GM19395 (cell line): ENCODE data around the gene DFFA.
"Not testable (repeated sequence)": the region's sequence is repeated elsewhere in the genome, so short reads cannot be mapped to it uniquely, and the experiment has no call there.

Experiments used
- ATAC-seq: cut with Tn5 transposase; IDR thresholded peaks from one replicate; pipeline ENCODE4 v1.9.1; 2021; ENCODE audit warnings: mild to moderate bottlenecking, moderate library complexity; ENCODE audit not compliant: unreplicated experiment

DFFA gene

GRCh38 chr1:10430216-10431069 is 41.9 kb downstream of the DFFA start, which contains the start of gene CENPS:
Gene CENPS, plus strand, starts transcription at chr1:10430433. Its CDS starts 85 bp downstream, at chr1:10430518.
- peak; percentile 81 for ATAC-seq

- ATAC-seq: peak; percentile 9
Measured at GRCh38 chr1:10429868-10430215, 42.5 kb downstream of the DFFA start.

GRCh38 chr1:10428984-10429383 is 43.3 kb downstream of the DFFA start:
- ATAC-seq: no peak

- ATAC-seq: not testable (repeated sequence)
Measured at GRCh38 chr1:10426535-10426848, 45.8 kb downstream of the DFFA start.

DNA sequence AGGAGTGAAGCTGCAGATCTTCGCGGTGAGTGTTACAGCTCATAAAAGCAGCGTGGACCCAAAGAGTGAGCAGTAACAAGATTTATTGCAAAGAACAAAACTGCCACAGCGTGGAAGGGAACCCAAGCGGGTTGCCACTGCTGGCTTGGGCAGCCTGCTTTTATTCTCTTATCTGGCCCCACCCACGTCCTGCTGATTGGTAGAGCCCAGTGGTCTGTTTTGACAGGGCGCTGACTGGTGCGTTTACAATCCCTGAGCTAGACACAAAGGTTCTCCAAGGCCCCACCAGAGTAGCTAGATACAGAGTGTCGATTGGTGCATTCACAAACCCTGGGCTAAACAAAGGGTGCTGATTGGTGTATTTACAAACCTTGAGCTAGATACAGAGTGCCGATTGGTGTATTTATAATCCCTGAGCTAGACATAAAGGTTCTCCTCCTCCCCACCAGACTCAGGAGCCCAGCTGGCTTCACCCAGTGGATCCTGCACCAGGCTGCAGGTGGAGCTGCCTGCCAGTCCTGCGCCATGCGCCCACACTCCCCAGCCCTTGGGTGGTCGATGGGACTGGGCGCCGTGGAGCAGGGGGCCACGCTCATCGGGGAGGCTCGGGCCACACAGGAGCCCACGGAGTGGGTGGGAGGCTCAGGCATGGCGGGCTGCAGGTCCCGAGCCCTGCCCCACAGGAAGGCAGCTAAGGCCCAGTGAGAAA is 46.3 kb downstream of the DFFA start:
- ATAC-seq: not testable (repeated sequence)

- ATAC-seq: no peak
Measured at GRCh38 chr1:10424651-10425050, 47.7 kb downstream of the DFFA start.

DNA sequence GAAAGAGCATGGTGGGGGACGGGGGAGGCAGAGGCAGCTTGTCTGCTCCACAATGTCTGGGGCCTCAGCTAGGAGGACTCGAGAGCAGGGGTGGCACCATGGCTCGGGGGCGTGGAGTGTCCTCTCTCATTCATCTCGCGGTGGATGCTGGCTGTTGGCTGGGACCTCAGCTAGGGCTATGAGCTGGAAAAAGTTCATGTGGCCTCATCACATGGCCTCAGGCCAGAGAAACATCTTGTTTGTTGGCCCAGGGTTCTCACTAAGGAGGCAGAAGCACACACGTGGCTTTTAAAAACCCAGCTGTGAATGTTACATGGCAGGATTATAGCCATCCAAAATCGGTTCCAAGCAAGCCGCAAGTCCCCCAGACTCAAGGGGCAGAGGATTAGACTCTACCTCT is 48.3 kb downstream of the DFFA start:
- no peak for ATAC-seq

DNA sequence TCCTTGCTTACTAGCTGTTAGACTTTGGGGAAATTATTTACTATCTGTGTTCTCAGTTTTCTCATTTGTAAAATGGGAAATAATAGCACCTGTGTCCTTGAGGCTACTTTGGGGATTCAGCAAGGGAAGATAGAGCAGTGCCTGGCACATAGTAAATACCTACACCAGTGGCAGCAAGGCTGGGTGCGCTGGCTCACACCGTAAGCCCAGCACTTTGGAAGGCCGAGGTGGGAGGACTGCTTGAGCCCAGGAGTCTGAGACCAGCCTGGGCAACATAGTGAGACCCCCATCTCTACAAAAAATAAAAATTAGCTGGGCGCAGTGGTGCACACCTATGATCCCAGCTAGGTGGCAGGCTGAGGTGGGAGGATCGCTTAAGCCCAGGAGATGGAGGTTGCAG is 50.7 kb downstream of the DFFA start:
- no peak for ATAC-seq

DNA sequence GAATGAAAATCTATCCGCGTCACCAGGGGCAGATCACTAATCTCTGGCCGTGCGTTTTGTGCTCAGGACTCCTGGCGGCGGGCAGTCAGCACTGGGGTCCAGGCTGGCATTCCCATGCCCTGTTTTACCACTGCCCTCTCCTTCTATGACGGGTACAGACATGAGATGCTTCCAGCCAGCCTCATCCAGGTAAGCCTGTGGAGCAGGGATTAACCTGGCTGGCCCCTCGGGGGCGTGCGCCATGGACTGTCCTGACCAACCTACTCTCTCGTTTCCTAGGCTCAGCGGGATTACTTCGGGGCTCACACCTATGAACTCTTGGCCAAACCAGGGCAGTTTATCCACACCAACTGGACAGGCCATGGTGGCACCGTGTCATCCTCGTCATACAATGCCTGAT is 53.0 kb downstream of the DFFA start:
- no peak for ATAC-seq

DNA sequence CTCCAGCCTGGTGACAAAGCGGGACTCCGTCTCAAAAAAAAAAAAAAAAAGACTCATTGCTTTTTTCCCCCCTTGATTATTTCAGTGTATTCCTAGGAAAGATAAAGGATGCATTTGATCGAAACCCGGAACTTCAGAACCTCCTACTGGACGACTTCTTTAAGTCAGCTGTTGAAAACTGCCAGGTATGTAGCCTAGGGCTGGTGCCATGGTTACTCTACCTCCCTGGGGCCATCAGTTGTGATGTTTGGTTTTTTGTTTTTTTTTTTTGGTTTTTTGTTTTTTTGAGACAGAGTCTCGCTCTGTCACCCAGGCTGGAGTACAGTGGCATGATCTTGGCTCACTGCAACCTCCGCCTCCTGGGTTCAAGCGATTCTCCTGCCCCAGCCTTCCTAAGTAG is 53.6 kb downstream of the DFFA start:
- ATAC-seq: not testable (repeated sequence)

- not testable (repeated sequence) for ATAC-seq
Measured at GRCh38 chr1:10415967-10416366, 56.4 kb downstream of the DFFA start.

- ATAC-seq: no peak
Measured at GRCh38 chr1:10415211-10415930, 57.0 kb downstream of the DFFA start.

GRCh38 chr1:10407201-10407600 is 65.1 kb downstream of the DFFA start:
- no peak for ATAC-seq
